Left kidney (tissue), 2 donors: ENCODE measurements around the gene TMEM82. TPM values are rescaled to one million over a fixed set of nuclear protein-coding genes. Genes with fewer than 3 reads are reported as not detected.

Experiments used
- DNase-seq: peaks from one replicate; pipeline ENCODE4 v3.0.0-alpha.2; 2013
- polyA plus RNA-seq: library from polyadenylated mRNA; unstranded; fragments of 120-200 nt; gene quantifications from one replicate; pipeline ENCODE4 v1.2.1, GENCODE V29; 2013; ENCODE audit not compliant: insufficient read length

Gene TMEM82
- polyA plus RNA-seq, 1 donor: 3.2 TPM

- DNase-seq: no peak
Observed at GRCh38 chr1:15786581-15786980, 44.3 kb downstream of the TMEM82 start.

GRCh38 chr1:15788624-15789301, 46.5 kb downstream of the TMEM82 start:
- DNase-seq: no peak

GRCh38 chr1:15796086-15796462, 53.8 kb downstream of the TMEM82 start:
- DNase-seq: no peak

Other genes starting within 250 kb of the TMEM82 start
- gene CASP9, start 218.3 kb upstream of the TMEM82 start, polyA plus RNA-seq: 31.0 TPM
- gene DNAJC16, start 215.7 kb upstream of the TMEM82 start, polyA plus RNA-seq: 36.6 TPM
- gene AGMAT, start 157.4 kb upstream of the TMEM82 start, polyA plus RNA-seq: 35.3 TPM
- 28.1 TPM for gene DDI2, start 125.0 kb upstream of the TMEM82 start, polyA plus RNA-seq
- 41.7 TPM for gene PLEKHM2, start 58.2 kb upstream of the TMEM82 start, polyA plus RNA-seq
- gene SLC25A34, start 6.2 kb upstream of the TMEM82 start, polyA plus RNA-seq: 3.9 TPM
- gene FBLIM1, start 16.3 kb downstream of the TMEM82 start, polyA plus RNA-seq: 49.5 TPM
- 3.1 TPM for gene UQCRHL, start 65.2 kb downstream of the TMEM82 start, polyA plus RNA-seq
- gene SPEN, start 105.2 kb downstream of the TMEM82 start, polyA plus RNA-seq: 68.7 TPM
- 30.6 TPM for gene ZBTB17, start 233.6 kb downstream of the TMEM82 start, polyA plus RNA-seq